Vagina (tissue), 2 donors: ENCODE results near the gene MRPL12. TPM values are rescaled to one million over a fixed set of nuclear protein-coding genes. Genes with fewer than 3 reads are reported as not detected.

Source experiments
- DNase-seq, 2 donors: peaks; one replicate each; pipeline ENCODE4 v3.0.0-alpha.2; 2017; ENCODE audit errors: extremely low spot score in 2 of 2
- H3K27ac ChIP-seq: fragments of 200-600 bp; sonication (generic); one replicate; pipeline ENCODE4 v1.5.1; 2019
- H3K27me3 ChIP-seq: fragments of 200-600 bp; sonication (generic); one replicate; pipeline ENCODE4 v1.5.1; 2019
- H3K36me3 ChIP-seq, 2 donors: fragments of 200-600 bp; sonication (generic); one replicate each; pipeline ENCODE4 v1.5.1; 2017 to 2019
- H3K4me1 ChIP-seq: fragments of 200-600 bp; sonication (generic); one replicate; pipeline ENCODE4 v1.5.1; 2019
- H3K4me3 ChIP-seq, 2 donors: fragments of 200-600 bp; sonication (generic); 1 replicate in 1 of 2; 2 replicates in 1 of 2; pipeline ENCODE4 v1.5.1; 2016 to 2019
- H3K9me3 ChIP-seq: fragments of 200-600 bp; sonication (generic); one replicate; pipeline ENCODE4 v1.5.1; 2019
- CTCF ChIP-seq, 3 experiments: fragments of 450-650 bp in 2 of 3; fragments of 200-600 bp in 1 of 3; sonication (generic) in 1 of 3; IDR thresholded peaks; one replicate each; pipeline ENCODE4 v1.5.1; 2017 to 2019; ENCODE audit warnings: antibody characterized with exemption in 3 of 3, mild to moderate bottlenecking in 2 of 3, moderate library complexity in 2 of 3
- POLR2A ChIP-seq, 2 donors: fragments of 450-650 bp; IDR thresholded peaks; one replicate each; pipeline ENCODE4 v1.6.1; 2017; ENCODE audit warnings: antibody characterized with exemption in 2 of 2, mild to moderate bottlenecking in 2 of 2, moderate library complexity in 2 of 2
- POLR2AphosphoS5 ChIP-seq, 2 donors: sonication (generic); formaldehyde crosslinking; IDR thresholded peaks; one replicate each; pipeline ENCODE4 v1.9.0; 2017; ENCODE audit warnings: antibody characterized with exemption in 2 of 2, mild to moderate bottlenecking in 2 of 2, low read depth in 1 of 2; ENCODE audit not compliant: insufficient read depth in 1 of 2
- intact Hi-C: fragments of 100-400 bp; cut with DNase I; formaldehyde crosslinking; loops from one replicate; pipeline ENCODE4 v1.15.1; 2023
- total RNA-seq: library from RNA; depleted of rRNA; stranded (reverse); fragments of >200 nt; gene quantifications from one replicate; pipeline ENCODE4 v1.2.3, GENCODE V29; 2016

The MRPL12 gene
- total RNA-seq = 77.3 TPM

DNA sequence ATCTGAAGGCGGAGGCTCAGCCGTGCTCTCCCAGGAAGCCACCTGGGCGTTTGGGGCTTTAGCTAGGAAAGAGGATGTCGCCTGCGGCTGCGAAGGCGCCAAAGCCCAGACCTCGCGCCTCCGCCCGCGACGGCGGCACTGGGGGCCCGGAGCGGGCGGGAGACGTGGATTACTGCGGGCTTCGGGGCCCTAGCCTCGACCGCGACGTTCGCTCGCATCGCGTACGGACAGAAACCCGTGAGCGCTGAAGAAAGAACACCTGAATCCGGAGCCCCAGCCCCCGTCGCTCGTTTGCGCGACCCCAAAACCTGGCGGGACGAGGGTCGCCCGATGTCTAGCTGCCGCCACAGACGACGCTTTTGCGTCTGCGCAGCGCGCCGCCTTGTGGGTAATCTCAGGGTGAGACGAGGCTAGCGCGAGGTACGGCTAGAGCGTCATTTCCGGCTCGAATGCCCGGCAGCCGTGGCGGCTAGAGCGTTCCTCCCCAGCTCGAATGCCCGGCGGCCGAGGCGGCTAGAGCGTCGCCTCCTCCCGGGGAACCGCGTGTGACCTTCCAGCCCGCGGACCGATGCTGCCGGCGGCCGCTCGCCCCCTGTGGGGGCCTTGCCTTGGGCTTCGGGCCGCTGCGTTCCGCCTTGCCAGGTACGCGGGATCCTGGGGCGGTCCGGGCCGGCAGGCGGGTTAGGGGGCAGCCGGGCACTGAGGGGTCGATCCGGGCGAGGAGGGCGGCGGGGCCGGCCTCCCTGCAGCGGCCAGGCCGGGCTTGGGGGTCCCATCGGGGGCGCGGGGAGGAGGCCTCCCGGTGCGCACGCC, at the start of gene MRPL12:
Gene MRPL12, plus strand, starts transcription at position 434 of the 813 bp plus-strand sequence. Its CDS starts 135 bp downstream, at position 569.
- Histone ChIP-seq H3K36me3 (peaks cover 0 to 41% of the 10 kb centered on the region in 2 donors), H3K27me3 (no peaks in the 10 kb centered on the region), H3K9me3 (no peaks in the 10 kb centered on the region), H3K27ac (peak within 1 kb of the TSS; percentile 83), H3K4me1 (peaks cover 34% of the 10 kb centered on the region), H3K4me3 (peak within 1 kb of the TSS; percentile 80 to 96)
- DNase-seq = no peak
- peak in 2 of 3 experiments; percentile 32 to 35 for TF ChIP-seq CTCF (IDR thresholded peaks at IDR 0.05)
- peak in 1 of 2 donors; percentile 66 for TF ChIP-seq POLR2A (IDR thresholded peaks at IDR 0.05)
- peak; percentile 96 to 98 for TF ChIP-seq POLR2AphosphoS5 (IDR thresholded peaks at IDR 0.05; ENCODE audit: insufficient read depth in 1 of 2, low read depth in 1 of 2)
- intact Hi-C loops = no loop called here

DNA sequence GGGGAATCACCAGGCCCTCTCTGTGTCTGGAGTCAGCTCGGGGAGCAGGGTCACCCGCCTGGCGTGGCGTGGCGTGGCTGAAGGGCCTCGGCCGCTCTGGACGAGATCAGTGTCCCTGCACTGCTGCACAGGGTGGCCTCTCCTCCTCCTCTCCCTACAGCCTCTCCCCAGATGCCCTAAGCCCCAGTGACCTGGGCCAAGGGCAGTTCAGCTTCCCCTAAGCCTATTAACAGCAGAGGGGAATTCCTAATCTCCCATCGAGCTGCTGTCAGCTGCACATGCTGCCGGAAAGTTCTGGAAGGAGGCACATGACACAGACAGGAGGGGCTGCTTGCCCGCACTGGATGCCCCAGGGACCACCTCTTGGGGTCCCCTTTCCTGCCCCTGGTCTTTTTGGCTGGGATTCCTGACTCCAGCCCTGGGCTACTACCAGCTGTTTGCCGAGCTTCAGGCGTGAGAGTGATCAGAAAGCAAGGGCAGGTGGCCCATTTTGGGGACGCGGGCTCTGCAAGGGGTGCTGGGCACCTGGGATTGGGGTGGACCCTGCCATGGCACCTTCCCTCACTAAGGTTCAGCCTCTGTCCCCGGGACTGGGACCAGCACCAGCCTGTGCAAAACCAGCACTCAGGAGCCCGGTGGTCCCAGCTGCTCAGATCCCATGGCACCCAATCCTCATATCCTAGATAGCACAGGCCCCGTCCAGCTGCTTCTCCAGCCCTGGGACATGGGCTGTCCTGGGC, 47.6 kb upstream of the MRPL12 start:
- no peak for DNase-seq
- Histone ChIP-seq H3K27me3 (no peaks in the 10 kb centered on the region), H3K4me1 (no peaks in the 10 kb centered on the region), H3K36me3 (no peaks in the 10 kb centered on the region), H3K27ac (no peak overlapping the region), H3K9me3 (no peaks in the 10 kb centered on the region), H3K4me3 (no peak overlapping the region)
- intact Hi-C loops = no loop called here
- TF ChIP-seq CTCF (IDR thresholded peaks at IDR 0.05) (no peak), POLR2AphosphoS5 (IDR thresholded peaks at IDR 0.05; ENCODE audit: insufficient read depth in 1 of 2, low read depth in 1 of 2) (no peak), POLR2A (IDR thresholded peaks at IDR 0.05) (no peak)

DNA sequence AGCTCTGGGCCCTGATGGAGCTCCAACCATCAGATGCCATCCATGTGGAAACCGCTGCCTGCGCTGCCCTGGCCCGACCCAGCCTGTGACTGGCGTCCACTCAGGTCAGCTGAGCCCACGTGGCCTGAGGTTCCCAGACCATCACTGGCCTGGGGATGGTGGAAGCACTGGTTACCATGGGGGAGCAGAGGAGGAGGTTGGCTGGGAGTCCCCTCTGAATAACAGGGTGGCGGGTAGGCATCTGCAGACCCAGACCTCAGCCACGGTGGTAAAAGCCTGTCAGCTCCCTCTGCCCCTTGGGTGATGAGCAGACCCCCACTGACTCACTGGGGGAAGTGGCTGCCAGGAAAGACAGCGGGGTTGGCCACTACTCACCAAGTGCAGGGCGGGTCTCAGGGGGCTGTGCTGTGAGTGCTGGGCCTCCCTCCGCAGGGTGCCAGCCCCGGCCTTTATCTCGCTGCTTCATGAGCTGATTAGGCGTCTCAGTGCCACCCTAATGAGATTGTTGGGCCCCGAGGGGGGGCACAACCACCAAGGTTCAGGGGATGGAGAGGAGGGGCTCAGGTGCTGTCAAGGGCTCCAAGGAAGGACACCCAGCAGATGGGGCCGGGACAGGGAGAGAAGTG, 46.9 kb upstream of the MRPL12 start, which contains the start of gene PDE6G:
Gene PDE6G, minus strand, starts transcription at position 425 of the 626 bp plus-strand sequence. CDS start 3,237 bp downstream, outside the sequence.
- Histone ChIP-seq H3K4me1 (no peaks in the 10 kb centered on the region), H3K36me3 (no peaks in the 10 kb centered on the region), H3K27me3 (no peaks in the 10 kb centered on the region), H3K27ac (no peak within 1 kb of the TSS), H3K9me3 (no peaks in the 10 kb centered on the region), H3K4me3 (no peak within 1 kb of the TSS)
- intact Hi-C loops = no loop called here
- no peak for TF ChIP-seq CTCF (IDR thresholded peaks at IDR 0.05)
- TF ChIP-seq POLR2A (IDR thresholded peaks at IDR 0.05) = no peak
- no peak for DNase-seq

DNA sequence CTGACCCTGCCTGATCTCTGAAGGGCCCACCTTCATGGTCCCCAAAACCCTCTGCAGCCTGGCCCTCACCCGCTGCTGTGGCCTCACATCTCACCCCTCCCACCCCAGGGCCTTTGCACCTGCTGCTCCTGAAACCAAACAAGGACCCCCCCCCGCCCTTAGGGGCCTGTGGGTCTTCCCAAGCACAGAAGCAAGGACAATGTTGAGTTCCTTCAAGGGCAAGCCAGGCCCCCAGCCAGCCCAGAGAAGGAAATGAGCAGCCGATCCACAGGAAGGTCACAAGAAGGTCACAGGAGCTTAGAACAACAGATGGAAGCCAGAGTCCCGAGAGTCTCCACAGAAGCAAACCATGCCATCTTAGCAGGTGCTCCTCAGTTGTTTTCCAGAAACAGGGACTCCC, 46.3 kb upstream of the MRPL12 start:
- no peaks in the 10 kb centered on the region for H3K4me1 ChIP-seq
- H3K36me3 ChIP-seq = no peaks in the 10 kb centered on the region
- no peaks in the 10 kb centered on the region for H3K9me3 ChIP-seq
- no peak for DNase-seq
- intact Hi-C loops = no loop called here
- TF ChIP-seq POLR2A (IDR thresholded peaks at IDR 0.05) (no peak), CTCF (IDR thresholded peaks at IDR 0.05) (no peak), POLR2AphosphoS5 (IDR thresholded peaks at IDR 0.05; ENCODE audit: insufficient read depth in 1 of 2, low read depth in 1 of 2) (no peak)
- H3K4me3 ChIP-seq = no peak overlapping the region
- no peak overlapping the region for H3K27ac ChIP-seq
- H3K27me3 ChIP-seq = no peaks in the 10 kb centered on the region
